Liver (tissue), 9 donors: ENCODE results near the gene FTO. TPM values are rescaled to one million over a fixed set of nuclear protein-coding genes. Genes with fewer than 3 reads are reported as not detected.

Experiments used
- DNase-seq: peaks from one replicate; pipeline ENCODE4 v3.0.0-alpha.2; 2017; ENCODE audit warnings: low spot score
- H3K27ac ChIP-seq, 2 donors: one replicate each; pipeline ENCODE4 v1.7.0; 2013; ENCODE audit warnings: inconsistent platforms in 2 of 2, low read length in 2 of 2, control low read depth in 1 of 2, low read depth in 1 of 2, mild to moderate bottlenecking in 1 of 2
- H3K27me3 ChIP-seq, 4 donors: one replicate each; pipeline versions ENCODE4 v1.6.1 to v1.7.0; 2013; ENCODE audit warnings: low read length in 3 of 4, inconsistent platforms in 1 of 4, mild to moderate bottlenecking in 1 of 4, moderate library complexity in 1 of 4; ENCODE audit not compliant: control insufficient read depth in 4 of 4, insufficient read depth in 4 of 4
- H3K36me3 ChIP-seq, 4 donors: one replicate each; pipeline versions ENCODE4 v1.6.1 to v1.7.0; 2013; ENCODE audit warnings: low read length in 3 of 4, mild to moderate bottlenecking in 3 of 4, low read depth in 1 of 4, moderate library complexity in 1 of 4; ENCODE audit not compliant: control insufficient read depth in 4 of 4, insufficient read depth in 3 of 4
- H3K4me1 ChIP-seq, 4 donors: one replicate each; pipeline versions ENCODE4 v1.6.1 to v1.7.0; 2013; ENCODE audit warnings: low read length in 3 of 4, mild to moderate bottlenecking in 3 of 4, moderate library complexity in 1 of 4; ENCODE audit not compliant: control insufficient read depth in 4 of 4, insufficient read depth in 4 of 4
- H3K4me3 ChIP-seq, 3 donors: one replicate each; pipeline versions ENCODE4 v1.6.1 to v1.7.0; 2013; ENCODE audit warnings: low read length in 3 of 3, control low read depth in 1 of 3, low read depth in 1 of 3, mild to moderate bottlenecking in 1 of 3
- H3K9ac ChIP-seq, 2 donors: one replicate each; pipeline ENCODE4 v1.7.0; 2013; ENCODE audit warnings: low read length in 2 of 2, mild to moderate bottlenecking in 2 of 2, moderate library complexity in 2 of 2, control low read depth in 1 of 2, low read depth in 1 of 2
- H3K9me3 ChIP-seq, 4 donors: one replicate each; pipeline versions ENCODE4 v1.6.1 to v1.7.0; 2013; ENCODE audit warnings: low read length in 3 of 4; ENCODE audit not compliant: control insufficient read depth in 4 of 4
- EGR1 ChIP-seq, 2 donors: IDR thresholded peaks; 2 replicates each; pipeline ENCODE4 v1.6.1; 2016 to 2018; ENCODE audit warnings: antibody characterized with exemption in 2 of 2, low read depth in 2 of 2
- FOXA1 ChIP-seq: IDR thresholded peaks from 2 replicates; pipeline ENCODE4 v1.6.1; 2016; ENCODE audit warnings: antibody characterized with exemption
- FOXA2 ChIP-seq: IDR thresholded peaks from 2 replicates; pipeline ENCODE4 v1.6.1; 2016; ENCODE audit warnings: antibody characterized with exemption
- GABPA ChIP-seq, 2 donors: IDR thresholded peaks in 1 of 2; conservative IDR thresholded peaks in 1 of 2; 2 replicates each; pipeline ENCODE4 v1.6.1; 2016; ENCODE audit warnings: antibody characterized with exemption in 2 of 2, mild to moderate bottlenecking in 1 of 2, moderate library complexity in 1 of 2
- HNF4A ChIP-seq, 2 donors: conservative IDR thresholded peaks; 2 replicates each; pipeline ENCODE4 v1.6.1; 2016; ENCODE audit warnings: antibody characterized with exemption in 2 of 2, mild to moderate bottlenecking in 2 of 2
- HNF4G ChIP-seq: IDR thresholded peaks from 2 replicates; pipeline ENCODE4 v1.6.1; 2016; ENCODE audit warnings: antibody characterized with exemption
- JUND ChIP-seq, 2 donors: IDR thresholded peaks; 2 replicates each; pipeline ENCODE4 v1.6.1; 2016; ENCODE audit warnings: antibody characterized with exemption in 2 of 2
- NR2F2 ChIP-seq: IDR thresholded peaks from 2 replicates; pipeline ENCODE4 v1.6.1; 2016; ENCODE audit warnings: antibody characterized with exemption
- RAD21 ChIP-seq, 2 donors: IDR thresholded peaks; 2 replicates each; pipeline ENCODE4 v1.6.1; 2016; ENCODE audit warnings: antibody characterized with exemption in 2 of 2, mild to moderate bottlenecking in 2 of 2
- RXRA ChIP-seq, 2 donors: IDR thresholded peaks; 2 replicates each; pipeline ENCODE4 v1.6.1; 2017 to 2018; ENCODE audit warnings: antibody characterized with exemption in 2 of 2, mild to moderate bottlenecking in 1 of 2
- SP1 ChIP-seq: IDR thresholded peaks from 2 replicates; pipeline ENCODE4 v1.6.1; 2018; ENCODE audit warnings: antibody characterized with exemption, mild to moderate bottlenecking
- TAF1 ChIP-seq: conservative IDR thresholded peaks from 2 replicates; pipeline ENCODE4 v1.6.1; 2016; ENCODE audit warnings: antibody characterized with exemption, mild to moderate bottlenecking
- YY1 ChIP-seq: IDR thresholded peaks from 2 replicates; pipeline ENCODE4 v1.6.1; 2016; ENCODE audit warnings: antibody characterized with exemption, mild to moderate bottlenecking
- WGBS: extraction: QIAGEN DNeasy Blood & Tissue Kit; methylation state at CpG from one replicate; pipeline ENCODE4 v1.1.7; 2013; 5-methylcytosine and 5-hydroxymethylcytosine counted together
- polyA plus RNA-seq, 2 donors: library from polyadenylated mRNA; stranded (reverse) in 1 of 2; unstranded in 1 of 2; fragments of 200-250 nt in 1 of 2; fragments of >200 nt in 1 of 2; fragmentation: Nextera tagmentation in 1 of 2; extraction: Ambion mirVana in 1 of 2; gene quantifications; one replicate each; pipeline versions ENCODE4 v1.2.1 to v1.2.3, GENCODE V29; 2013 to 2015
- total RNA-seq, 2 donors: library from RNA; depleted of rRNA; stranded (reverse); fragments of >200 nt; gene quantifications; one replicate each; pipeline ENCODE4 v1.2.3, GENCODE V29; 2014
- TF ChIP-seq, protein P1 (sequence below): fragments of 150-350 bp; IDR thresholded peaks from 2 replicates; pipeline ENCODE4 v1.5.1; 2017; ENCODE audit warnings: improper control_type of control experiment, low read depth, low read length; ENCODE audit not compliant: missing input control
- TF ChIP-seq, protein P2 (sequence below): IDR thresholded peaks from 2 replicates; pipeline ENCODE4 v1.6.1; 2016; ENCODE audit warnings: antibody characterized with exemption
- TF ChIP-seq, protein P3 (sequence below): IDR thresholded peaks from 2 replicates; pipeline ENCODE4 v1.6.1; 2016; ENCODE audit warnings: antibody characterized with exemption, mild to moderate bottlenecking
- TF ChIP-seq, protein P4 (sequence below): IDR thresholded peaks from 2 replicates; pipeline ENCODE4 v1.6.1; 2016; ENCODE audit warnings: antibody characterized with exemption
- TF ChIP-seq, protein P5 (sequence below): IDR thresholded peaks from 2 replicates; pipeline ENCODE4 v1.6.1; 2016; ENCODE audit warnings: antibody characterized with exemption
- donor health status: healthy.
- donor health status: healthy.
- donor health status: healthy.
- donor health status: healthy.
- donor health status: healthy.

The FTO gene
- total and polyA plus RNA-seq, 4 donors: 12.0 to 54.2 (median 24.6) TPM

DNA sequence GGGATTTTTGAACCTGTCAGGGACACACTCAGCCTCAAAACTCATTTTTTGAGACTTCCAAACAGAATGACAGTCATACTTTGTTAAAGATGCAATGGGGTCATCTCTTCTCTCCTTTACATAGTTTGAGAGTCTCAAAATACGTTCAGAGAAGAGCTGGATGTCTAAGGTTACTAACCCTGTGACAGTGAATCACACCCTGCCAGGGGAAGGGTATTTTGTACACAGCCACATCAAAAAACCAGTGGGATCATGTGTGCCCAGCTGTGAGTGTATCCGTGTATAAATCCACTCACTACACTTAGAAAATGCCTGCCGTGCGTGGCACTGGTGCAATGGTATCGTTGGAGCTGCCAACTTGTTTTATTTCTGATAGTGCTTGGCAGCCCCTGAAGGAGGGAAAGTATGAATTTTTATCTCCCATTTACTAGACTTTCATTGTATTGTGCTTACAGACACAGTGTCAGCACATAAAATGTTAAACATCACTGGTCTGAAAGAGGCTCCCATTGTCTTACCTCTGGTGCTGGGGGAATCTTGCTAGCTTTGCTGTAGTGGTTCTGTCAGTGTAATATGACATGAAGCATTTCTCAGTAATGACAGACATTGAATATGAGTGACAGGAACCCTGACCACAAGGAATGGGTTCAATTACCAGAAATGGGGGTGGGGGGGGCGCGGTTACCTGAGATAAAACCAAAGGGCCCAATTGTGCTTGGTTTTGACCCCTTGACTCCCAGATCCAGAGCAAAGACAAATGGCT lies 256.3 kb downstream of the FTO start:
- Histone ChIP-seq H3K9ac (no peak overlapping the region), H3K27me3 (no peaks in the 10 kb centered on the region), H3K9me3 (no peaks in the 10 kb centered on the region), H3K36me3 (no peaks in the 10 kb centered on the region), H3K4me3 (no peak overlapping the region), H3K4me1 (peaks cover 0 to 10% (median 4%) of the 10 kb centered on the region in 4 donors), H3K27ac (no peak overlapping the region)
- TF ChIP-seq YY1: no peak
- TF ChIP-seq, protein P1, sequence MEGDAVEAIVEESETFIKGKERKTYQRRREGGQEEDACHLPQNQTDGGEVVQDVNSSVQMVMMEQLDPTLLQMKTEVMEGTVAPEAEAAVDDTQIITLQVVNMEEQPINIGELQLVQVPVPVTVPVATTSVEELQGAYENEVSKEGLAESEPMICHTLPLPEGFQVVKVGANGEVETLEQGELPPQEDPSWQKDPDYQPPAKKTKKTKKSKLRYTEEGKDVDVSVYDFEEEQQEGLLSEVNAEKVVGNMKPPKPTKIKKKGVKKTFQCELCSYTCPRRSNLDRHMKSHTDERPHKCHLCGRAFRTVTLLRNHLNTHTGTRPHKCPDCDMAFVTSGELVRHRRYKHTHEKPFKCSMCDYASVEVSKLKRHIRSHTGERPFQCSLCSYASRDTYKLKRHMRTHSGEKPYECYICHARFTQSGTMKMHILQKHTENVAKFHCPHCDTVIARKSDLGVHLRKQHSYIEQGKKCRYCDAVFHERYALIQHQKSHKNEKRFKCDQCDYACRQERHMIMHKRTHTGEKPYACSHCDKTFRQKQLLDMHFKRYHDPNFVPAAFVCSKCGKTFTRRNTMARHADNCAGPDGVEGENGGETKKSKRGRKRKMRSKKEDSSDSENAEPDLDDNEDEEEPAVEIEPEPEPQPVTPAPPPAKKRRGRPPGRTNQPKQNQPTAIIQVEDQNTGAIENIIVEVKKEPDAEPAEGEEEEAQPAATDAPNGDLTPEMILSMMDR: no peak
- TF ChIP-seq FOXA1: no peak
- no peak for TF ChIP-seq SP1
- TF ChIP-seq TAF1: no peak
- TF ChIP-seq RAD21 (IDR thresholded peaks at IDR 0.05): no peak
- TF ChIP-seq EGR1 (IDR thresholded peaks at IDR 0.05; ENCODE audit: low read depth in 2 of 2): no peak
- TF ChIP-seq, protein P2, sequence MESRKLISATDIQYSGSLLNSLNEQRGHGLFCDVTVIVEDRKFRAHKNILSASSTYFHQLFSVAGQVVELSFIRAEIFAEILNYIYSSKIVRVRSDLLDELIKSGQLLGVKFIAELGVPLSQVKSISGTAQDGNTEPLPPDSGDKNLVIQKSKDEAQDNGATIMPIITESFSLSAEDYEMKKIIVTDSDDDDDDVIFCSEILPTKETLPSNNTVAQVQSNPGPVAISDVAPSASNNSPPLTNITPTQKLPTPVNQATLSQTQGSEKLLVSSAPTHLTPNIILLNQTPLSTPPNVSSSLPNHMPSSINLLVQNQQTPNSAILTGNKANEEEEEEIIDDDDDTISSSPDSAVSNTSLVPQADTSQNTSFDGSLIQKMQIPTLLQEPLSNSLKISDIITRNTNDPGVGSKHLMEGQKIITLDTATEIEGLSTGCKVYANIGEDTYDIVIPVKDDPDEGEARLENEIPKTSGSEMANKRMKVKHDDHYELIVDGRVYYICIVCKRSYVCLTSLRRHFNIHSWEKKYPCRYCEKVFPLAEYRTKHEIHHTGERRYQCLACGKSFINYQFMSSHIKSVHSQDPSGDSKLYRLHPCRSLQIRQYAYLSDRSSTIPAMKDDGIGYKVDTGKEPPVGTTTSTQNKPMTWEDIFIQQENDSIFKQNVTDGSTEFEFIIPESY: no peak
- TF ChIP-seq NR2F2: no peak
- TF ChIP-seq FOXA2: no peak
- TF ChIP-seq, protein P3, sequence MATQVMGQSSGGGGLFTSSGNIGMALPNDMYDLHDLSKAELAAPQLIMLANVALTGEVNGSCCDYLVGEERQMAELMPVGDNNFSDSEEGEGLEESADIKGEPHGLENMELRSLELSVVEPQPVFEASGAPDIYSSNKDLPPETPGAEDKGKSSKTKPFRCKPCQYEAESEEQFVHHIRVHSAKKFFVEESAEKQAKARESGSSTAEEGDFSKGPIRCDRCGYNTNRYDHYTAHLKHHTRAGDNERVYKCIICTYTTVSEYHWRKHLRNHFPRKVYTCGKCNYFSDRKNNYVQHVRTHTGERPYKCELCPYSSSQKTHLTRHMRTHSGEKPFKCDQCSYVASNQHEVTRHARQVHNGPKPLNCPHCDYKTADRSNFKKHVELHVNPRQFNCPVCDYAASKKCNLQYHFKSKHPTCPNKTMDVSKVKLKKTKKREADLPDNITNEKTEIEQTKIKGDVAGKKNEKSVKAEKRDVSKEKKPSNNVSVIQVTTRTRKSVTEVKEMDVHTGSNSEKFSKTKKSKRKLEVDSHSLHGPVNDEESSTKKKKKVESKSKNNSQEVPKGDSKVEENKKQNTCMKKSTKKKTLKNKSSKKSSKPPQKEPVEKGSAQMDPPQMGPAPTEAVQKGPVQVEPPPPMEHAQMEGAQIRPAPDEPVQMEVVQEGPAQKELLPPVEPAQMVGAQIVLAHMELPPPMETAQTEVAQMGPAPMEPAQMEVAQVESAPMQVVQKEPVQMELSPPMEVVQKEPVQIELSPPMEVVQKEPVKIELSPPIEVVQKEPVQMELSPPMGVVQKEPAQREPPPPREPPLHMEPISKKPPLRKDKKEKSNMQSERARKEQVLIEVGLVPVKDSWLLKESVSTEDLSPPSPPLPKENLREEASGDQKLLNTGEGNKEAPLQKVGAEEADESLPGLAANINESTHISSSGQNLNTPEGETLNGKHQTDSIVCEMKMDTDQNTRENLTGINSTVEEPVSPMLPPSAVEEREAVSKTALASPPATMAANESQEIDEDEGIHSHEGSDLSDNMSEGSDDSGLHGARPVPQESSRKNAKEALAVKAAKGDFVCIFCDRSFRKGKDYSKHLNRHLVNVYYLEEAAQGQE: no peak
- TF ChIP-seq, protein P4, sequence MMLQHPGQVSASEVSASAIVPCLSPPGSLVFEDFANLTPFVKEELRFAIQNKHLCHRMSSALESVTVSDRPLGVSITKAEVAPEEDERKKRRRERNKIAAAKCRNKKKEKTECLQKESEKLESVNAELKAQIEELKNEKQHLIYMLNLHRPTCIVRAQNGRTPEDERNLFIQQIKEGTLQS: no peak
- TF ChIP-seq RXRA (IDR thresholded peaks at IDR 0.05): no peak
- TF ChIP-seq, protein P5, sequence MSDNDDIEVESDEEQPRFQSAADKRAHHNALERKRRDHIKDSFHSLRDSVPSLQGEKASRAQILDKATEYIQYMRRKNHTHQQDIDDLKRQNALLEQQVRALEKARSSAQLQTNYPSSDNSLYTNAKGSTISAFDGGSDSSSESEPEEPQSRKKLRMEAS: no peak
- TF ChIP-seq JUND (IDR thresholded peaks at IDR 0.05): no peak
- TF ChIP-seq HNF4A (conservative IDR thresholded peaks at IDR 0.05): no peak
- no peak for TF ChIP-seq GABPA (IDR thresholded peaks at IDR 0.05 in 1 of 2, conservative IDR thresholded peaks at IDR 0.05 in 1 of 2)
- no peak for TF ChIP-seq HNF4G
- DNase-seq: no peak
- 93% methylated on average over 7 of the region's 7 CpGs for WGBS
